GM12878 (cell line): Measurements from ENCODE around the gene GRIPAP1. TPM values are rescaled to one million over a fixed set of nuclear protein-coding genes. Genes with fewer than 3 reads are reported as not detected.

ENCODE experiments used
- ATF7 ChIP-seq: fragments of 450-650 bp; IDR thresholded peaks from 2 replicates; pipeline ENCODE4 v1.6.1; 2016; ENCODE audit warnings: low read depth, mild to moderate bottlenecking
- BCL3 ChIP-seq: IDR thresholded peaks from 2 replicates; pipeline ENCODE4 v1.6.1; 2011; ENCODE audit warnings: borderline replicate concordance, low read depth, mild to moderate bottlenecking, moderate library complexity, low read length; ENCODE audit not compliant: insufficient read depth, poor library complexity, severe bottlenecking
- CREB1 ChIP-seq: IDR thresholded peaks from 2 replicates; pipeline ENCODE4 v1.6.1; 2012; ENCODE audit warnings: low read depth, mild to moderate bottlenecking, inconsistent platforms
- CTCF ChIP-seq, 3 experiments: IDR thresholded peaks in 2 of 3; conservative IDR thresholded peaks in 1 of 3; 2 replicates each; pipeline ENCODE4 v1.5.1; 2011; ENCODE audit warnings: low read depth in 3 of 3, low read length in 3 of 3, mild to moderate bottlenecking in 3 of 3, control low read depth in 2 of 3, moderate library complexity in 2 of 3, inconsistent platforms in 1 of 3, mixed read lengths in 1 of 3; ENCODE audit not compliant: control insufficient read depth in 2 of 3, insufficient read depth in 1 of 3; ENCODE audit errors: extremely low read depth in 1 of 3
- IKZF2 ChIP-seq, 2 experiments: fragments of 450-650 bp; IDR thresholded peaks; 2 replicates each; pipeline ENCODE4 v1.6.1; 2017; ENCODE audit warnings: mild to moderate bottlenecking in 2 of 2, moderate library complexity in 2 of 2
- SIN3A ChIP-seq: IDR thresholded peaks from 2 replicates; pipeline ENCODE4 v1.6.1; 2012; ENCODE audit warnings: low read depth, low read length, improper control_type of control experiment
- ZNF207 ChIP-seq: fragments of 450-650 bp; IDR thresholded peaks from 2 replicates; pipeline ENCODE4 v1.6.1; 2014; ENCODE audit warnings: antibody characterized with exemption, mild to moderate bottlenecking, borderline replicate concordance
- polyA plus RNA-seq, 11 experiments: library from polyadenylated mRNA; depleted of rRNA in 4 of 11; unstranded in 6 of 11; stranded (reverse) in 5 of 11; fragments of >200 nt; fragmentation: Nextera tagmentation in 4 of 11; fragmentation: Illumina TruSeq in 1 of 11; extraction: Ambion mirVana in 4 of 11; extraction: Trizol in 1 of 11; gene quantifications; 1 replicate in 1 of 11; 2 replicates in 10 of 11; pipeline versions ENCODE4 v1.2.1 to v1.2.3, GENCODE V29; 2011 to 2016; ENCODE audit warnings: inconsistent platforms in 2 of 11, missing spikeins in 2 of 11, low read depth in 1 of 11
- total RNA-seq, 4 experiments: library from RNA; depleted of rRNA in 3 of 4; stranded (reverse); fragments of >200 nt in 3 of 4; fragmentation: Illumina TruSeq in 1 of 4; extraction: Trizol in 1 of 4; gene quantifications; 2 replicates each; pipeline versions ENCODE4 v1.2.1 to v1.2.3, GENCODE V29; 2013 to 2021
- TF ChIP-seq, protein P1 (sequence below): fragments of 450-650 bp; IDR thresholded peaks from 2 replicates; pipeline ENCODE4 v1.6.1; 2016; ENCODE audit warnings: mild to moderate bottlenecking
- TF ChIP-seq, protein P2 (sequence below): IDR thresholded peaks from 2 replicates; pipeline ENCODE4 v1.6.1; 2012; ENCODE audit warnings: low read length, inconsistent platforms
- TF ChIP-seq, protein P3 (sequence below): IDR thresholded peaks from 2 replicates; pipeline ENCODE4 v1.6.1; 2012; ENCODE audit warnings: low read depth, low read length, improper control_type of control experiment

Gene GRIPAP1
- total and polyA plus RNA-seq, 10 of the 15 experiments (the other 5 are each of a cell fraction or from before 2014, with no cell fraction given), result 4.2 to 44.7 (median 25.8) TPM

DNA sequence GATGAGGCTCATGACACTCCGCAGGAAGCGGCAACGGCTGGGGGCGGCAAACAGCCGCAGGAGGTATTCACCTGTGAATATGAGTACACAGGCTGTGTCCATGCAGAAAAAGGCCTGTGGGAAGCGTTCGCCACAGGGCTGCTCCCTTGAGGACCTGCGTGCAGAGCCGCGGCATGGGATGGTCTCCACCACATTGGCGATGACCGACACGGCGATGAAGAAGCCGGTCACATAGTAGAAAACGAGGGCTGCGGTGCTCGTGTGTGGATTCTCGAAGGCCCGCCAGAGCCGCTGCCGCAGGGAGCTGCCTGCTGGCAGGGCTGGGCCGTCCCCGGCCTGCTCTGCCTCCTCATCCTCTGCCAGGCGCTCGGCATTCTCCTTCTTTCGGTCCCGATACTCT is 32.6 kb downstream of the GRIPAP1 start (continued):
- TF ChIP-seq, protein P1, sequence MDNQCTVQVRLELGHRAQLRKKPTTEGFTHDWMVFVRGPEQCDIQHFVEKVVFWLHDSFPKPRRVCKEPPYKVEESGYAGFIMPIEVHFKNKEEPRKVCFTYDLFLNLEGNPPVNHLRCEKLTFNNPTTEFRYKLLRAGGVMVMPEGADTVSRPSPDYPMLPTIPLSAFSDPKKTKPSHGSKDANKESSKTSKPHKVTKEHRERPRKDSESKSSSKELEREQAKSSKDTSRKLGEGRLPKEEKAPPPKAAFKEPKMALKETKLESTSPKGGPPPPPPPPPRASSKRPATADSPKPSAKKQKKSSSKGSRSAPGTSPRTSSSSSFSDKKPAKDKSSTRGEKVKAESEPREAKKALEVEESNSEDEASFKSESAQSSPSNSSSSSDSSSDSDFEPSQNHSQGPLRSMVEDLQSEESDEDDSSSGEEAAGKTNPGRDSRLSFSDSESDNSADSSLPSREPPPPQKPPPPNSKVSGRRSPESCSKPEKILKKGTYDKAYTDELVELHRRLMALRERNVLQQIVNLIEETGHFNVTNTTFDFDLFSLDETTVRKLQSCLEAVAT, result no peak
- TF ChIP-seq CREB1 (no peak), IKZF2 (IDR thresholded peaks at IDR 0.05) (no peak), ATF7 (no peak), SIN3A (no peak), BCL3 (no peak), CTCF (IDR thresholded peaks at IDR 0.05 in 2 of 3, conservative IDR thresholded peaks at IDR 0.05 in 1 of 3; ENCODE audit: control insufficient read depth in 2 of 3, extremely low read depth in 1 of 3, insufficient read depth in 1 of 3, low read depth in 3 of 3, low read length in 3 of 3) (no peak), ZNF207 (no peak)
- TF ChIP-seq, protein P2, sequence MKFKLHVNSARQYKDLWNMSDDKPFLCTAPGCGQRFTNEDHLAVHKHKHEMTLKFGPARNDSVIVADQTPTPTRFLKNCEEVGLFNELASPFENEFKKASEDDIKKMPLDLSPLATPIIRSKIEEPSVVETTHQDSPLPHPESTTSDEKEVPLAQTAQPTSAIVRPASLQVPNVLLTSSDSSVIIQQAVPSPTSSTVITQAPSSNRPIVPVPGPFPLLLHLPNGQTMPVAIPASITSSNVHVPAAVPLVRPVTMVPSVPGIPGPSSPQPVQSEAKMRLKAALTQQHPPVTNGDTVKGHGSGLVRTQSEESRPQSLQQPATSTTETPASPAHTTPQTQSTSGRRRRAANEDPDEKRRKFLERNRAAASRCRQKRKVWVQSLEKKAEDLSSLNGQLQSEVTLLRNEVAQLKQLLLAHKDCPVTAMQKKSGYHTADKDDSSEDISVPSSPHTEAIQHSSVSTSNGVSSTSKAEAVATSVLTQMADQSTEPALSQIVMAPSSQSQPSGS, result no peak
- TF ChIP-seq, protein P3, sequence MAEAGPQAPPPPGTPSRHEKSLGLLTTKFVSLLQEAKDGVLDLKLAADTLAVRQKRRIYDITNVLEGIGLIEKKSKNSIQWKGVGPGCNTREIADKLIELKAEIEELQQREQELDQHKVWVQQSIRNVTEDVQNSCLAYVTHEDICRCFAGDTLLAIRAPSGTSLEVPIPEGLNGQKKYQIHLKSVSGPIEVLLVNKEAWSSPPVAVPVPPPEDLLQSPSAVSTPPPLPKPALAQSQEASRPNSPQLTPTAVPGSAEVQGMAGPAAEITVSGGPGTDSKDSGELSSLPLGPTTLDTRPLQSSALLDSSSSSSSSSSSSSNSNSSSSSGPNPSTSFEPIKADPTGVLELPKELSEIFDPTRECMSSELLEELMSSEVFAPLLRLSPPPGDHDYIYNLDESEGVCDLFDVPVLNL, result no peak
